Stimulated activated CD4-positive, alpha-beta T cell treated with anti-CD3 and anti-CD28 coated beads, Interleukin-1b, Interleukin-23, amount 100 ng/mL, for 4 hours (primary cell): ENCODE measurements around the gene BYSL.

Experiments used
- DNase-seq, 2 donors: peaks; one replicate each; pipeline ENCODE4 v3.0.0-alpha.2; 2020; ENCODE audit warnings: low read depth in 2 of 2

BYSL gene

DNA sequence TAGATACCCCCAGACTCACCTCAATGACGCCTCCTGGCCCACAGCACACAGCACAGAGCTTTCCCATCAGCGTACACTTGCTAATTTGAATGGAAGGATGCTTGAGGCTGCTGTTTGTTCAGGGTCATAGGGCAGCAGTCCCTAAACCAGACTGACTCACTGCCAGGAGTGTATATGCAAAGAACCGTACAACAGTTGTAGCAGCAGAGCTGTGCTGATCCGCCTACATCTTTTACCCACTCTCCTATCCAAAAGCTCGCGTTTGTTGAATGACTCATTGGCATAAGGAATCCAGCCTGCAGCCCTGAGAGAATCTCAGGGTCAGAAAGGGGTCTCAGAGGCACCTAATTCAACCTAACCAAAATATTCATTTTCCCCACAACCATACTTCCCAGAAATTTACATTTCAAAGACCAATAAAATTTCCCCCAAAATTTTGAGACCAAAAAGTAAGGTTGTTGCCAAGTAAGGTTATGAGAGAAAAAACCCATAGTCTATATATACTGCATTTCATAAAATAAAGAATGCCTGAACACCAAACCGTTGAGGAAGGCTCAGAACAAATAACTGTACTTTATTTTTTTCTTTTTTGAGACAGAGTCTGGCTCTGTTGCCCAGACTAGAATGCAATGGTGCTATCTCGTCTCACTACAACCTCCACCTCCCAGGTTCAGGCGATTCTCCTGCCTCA, 55.6 kb downstream of the BYSL start:
- no peak for DNase-seq
